Activated CD4-positive, alpha-beta T cell treated with anti-CD3 and anti-CD28 coated beads, Interleukin-10, Interleukin-2, amounts not matched to agents 100 ng/mL and 50 ng/mL, durations not matched to agents 16 hours and 8 hours (primary cell): ENCODE results near the gene FKBP2.

ENCODE experiments used
- DNase-seq: peaks from one replicate; pipeline ENCODE4 v3.0.0-alpha.2; 2020

Gene FKBP2

GRCh38 chr11:64219755-64220154, 21.1 kb upstream of the FKBP2 start:
- DNase-seq: no peak

GRCh38 chr11:64220271-64220670, 20.6 kb upstream of the FKBP2 start:
- no peak for DNase-seq

GRCh38 chr11:64220798-64221197, 20.1 kb upstream of the FKBP2 start:
- no peak for DNase-seq

- DNase-seq: no peak
Observed at GRCh38 chr11:64222651-64223000, 18.3 kb upstream of the FKBP2 start.

GRCh38 chr11:64223001-64223651, 17.8 kb upstream of the FKBP2 start:
- DNase-seq: no peak

- no peak for DNase-seq
Observed at GRCh38 chr11:64224151-64224890, 16.6 kb upstream of the FKBP2 start.

GRCh38 chr11:64224891-64225607, 15.8 kb upstream of the FKBP2 start:
- no peak for DNase-seq

- peak; percentile 94 for DNase-seq
Observed at GRCh38 chr11:64225608-64226506, 15.0 kb upstream of the FKBP2 start, which contains the start of the genes NUDT22 and TRPT1. NUDT22 (plus strand) TSS chr11:64226274; CDS start chr11:64226653, 379 bp downstream. TRPT1 (minus strand) TSS chr11:64226186; CDS start chr11:64225860, 326 bp downstream.

- peak; percentile 80 for DNase-seq
Observed at GRCh38 chr11:64226507-64227051, 14.3 kb upstream of the FKBP2 start.

GRCh38 chr11:64227405-64227956, 13.4 kb upstream of the FKBP2 start:
- DNase-seq: no peak

- no peak for DNase-seq
Observed at GRCh38 chr11:64229090-64229743, 11.7 kb upstream of the FKBP2 start.

- no peak for DNase-seq
Observed at GRCh38 chr11:64229744-64230170, 11.1 kb upstream of the FKBP2 start.

- DNase-seq: peak; percentile 94
Observed at GRCh38 chr11:64230171-64230984, 10.5 kb upstream of the FKBP2 start, which contains the start of gene DNAJC4. DNAJC4 (plus strand) TSS chr11:64230548; CDS start chr11:64230855, 307 bp downstream.

GRCh38 chr11:64230985-64231365, 9.9 kb upstream of the FKBP2 start:
- DNase-seq: no peak

- no peak for DNase-seq
Observed at GRCh38 chr11:64231546-64231945, 9.3 kb upstream of the FKBP2 start.

- no peak for DNase-seq
Observed at GRCh38 chr11:64232182-64232966, 8.5 kb upstream of the FKBP2 start.

GRCh38 chr11:64232967-64233315, 8.0 kb upstream of the FKBP2 start:
- no peak for DNase-seq

- DNase-seq: peak; percentile 82
Observed at GRCh38 chr11:64233913-64234586, 6.8 kb upstream of the FKBP2 start, which contains the start of gene VEGFB. VEGFB (plus strand) TSS chr11:64234584; CDS start chr11:64234834, 250 bp downstream.
